Measurements from ENCODE around the gene PIGR.

DNA sequence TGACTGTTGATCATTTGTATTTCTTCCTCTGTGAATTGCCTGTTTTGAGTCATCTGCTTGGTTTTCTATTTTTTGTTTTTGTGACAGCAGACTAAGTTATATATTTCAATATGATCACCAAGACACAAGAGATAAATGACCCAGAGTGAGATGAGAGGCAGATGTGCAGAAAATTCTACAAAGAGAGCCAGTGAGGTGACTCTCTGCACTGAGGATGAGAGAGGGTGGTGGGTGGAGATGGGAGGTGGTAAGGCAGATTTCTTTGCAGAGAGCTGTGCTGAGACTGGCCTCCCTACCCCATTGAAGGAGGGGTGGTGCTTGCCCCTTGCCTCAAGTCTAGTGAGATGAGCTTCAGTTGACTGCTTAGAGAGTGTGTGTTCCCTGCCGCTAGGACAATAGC, 41.6 kb upstream of the PIGR start:
- TF ChIP-seq JUND (IDR thresholded peaks at IDR 0.05) (no peak), CTCF (IDR thresholded peaks at IDR 0.05 in 2 of 3, conservative IDR thresholded peaks at IDR 0.05 in 1 of 3; ENCODE audit: borderline replicate concordance in 1 of 3, insufficient read depth in 1 of 3, low read depth in 2 of 3, low read length in 2 of 3) (no peak), POLR2AphosphoS5 (IDR thresholded peaks at IDR 0.05; ENCODE audit: low read depth, low read length) (no peak), ATF3 (IDR thresholded peaks at IDR 0.05) (no peak), CEBPB (IDR thresholded peaks at IDR 0.05; ENCODE audit: low read depth) (no peak), SP1 (IDR thresholded peaks at IDR 0.05; ENCODE audit: low read depth) (no peak), POLR2A (IDR thresholded peaks at IDR 0.05; ENCODE audit: borderline replicate concordance, extremely low read depth, insufficient read depth, insufficient read length) (no peak), ZNF274 (IDR thresholded peaks at IDR 0.05; ENCODE audit: low read depth, low read length) (no peak), TCF7L2 (IDR thresholded peaks at IDR 0.05; ENCODE audit: borderline replicate concordance, extremely low read depth, insufficient read depth, insufficient read length) (no peak), ELF1 (IDR thresholded peaks at IDR 0.05; ENCODE audit: borderline replicate concordance, low read depth) (no peak)
- TF ChIP-seq, protein P1, sequence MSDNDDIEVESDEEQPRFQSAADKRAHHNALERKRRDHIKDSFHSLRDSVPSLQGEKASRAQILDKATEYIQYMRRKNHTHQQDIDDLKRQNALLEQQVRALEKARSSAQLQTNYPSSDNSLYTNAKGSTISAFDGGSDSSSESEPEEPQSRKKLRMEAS (IDR thresholded peaks at IDR 0.05) = no peak
- TF ChIP-seq, protein P2, sequence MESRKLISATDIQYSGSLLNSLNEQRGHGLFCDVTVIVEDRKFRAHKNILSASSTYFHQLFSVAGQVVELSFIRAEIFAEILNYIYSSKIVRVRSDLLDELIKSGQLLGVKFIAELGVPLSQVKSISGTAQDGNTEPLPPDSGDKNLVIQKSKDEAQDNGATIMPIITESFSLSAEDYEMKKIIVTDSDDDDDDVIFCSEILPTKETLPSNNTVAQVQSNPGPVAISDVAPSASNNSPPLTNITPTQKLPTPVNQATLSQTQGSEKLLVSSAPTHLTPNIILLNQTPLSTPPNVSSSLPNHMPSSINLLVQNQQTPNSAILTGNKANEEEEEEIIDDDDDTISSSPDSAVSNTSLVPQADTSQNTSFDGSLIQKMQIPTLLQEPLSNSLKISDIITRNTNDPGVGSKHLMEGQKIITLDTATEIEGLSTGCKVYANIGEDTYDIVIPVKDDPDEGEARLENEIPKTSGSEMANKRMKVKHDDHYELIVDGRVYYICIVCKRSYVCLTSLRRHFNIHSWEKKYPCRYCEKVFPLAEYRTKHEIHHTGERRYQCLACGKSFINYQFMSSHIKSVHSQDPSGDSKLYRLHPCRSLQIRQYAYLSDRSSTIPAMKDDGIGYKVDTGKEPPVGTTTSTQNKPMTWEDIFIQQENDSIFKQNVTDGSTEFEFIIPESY (IDR thresholded peaks at IDR 0.05; ENCODE audit: extremely low read depth, insufficient replicate concordance, low read length) = no peak

Measured in HCT116 (cell line).